GM12801 (cell line): ENCODE data around the gene ASB3.

Experiments
- TF ChIP-seq, protein P1 (sequence below): IDR thresholded peaks from one replicate; pipeline ENCODE4 v1.5.1; 2011; ENCODE audit warnings: control low read depth; ENCODE audit not compliant: insufficient read length; ENCODE audit errors: extremely low read depth

ASB3 gene

DNA sequence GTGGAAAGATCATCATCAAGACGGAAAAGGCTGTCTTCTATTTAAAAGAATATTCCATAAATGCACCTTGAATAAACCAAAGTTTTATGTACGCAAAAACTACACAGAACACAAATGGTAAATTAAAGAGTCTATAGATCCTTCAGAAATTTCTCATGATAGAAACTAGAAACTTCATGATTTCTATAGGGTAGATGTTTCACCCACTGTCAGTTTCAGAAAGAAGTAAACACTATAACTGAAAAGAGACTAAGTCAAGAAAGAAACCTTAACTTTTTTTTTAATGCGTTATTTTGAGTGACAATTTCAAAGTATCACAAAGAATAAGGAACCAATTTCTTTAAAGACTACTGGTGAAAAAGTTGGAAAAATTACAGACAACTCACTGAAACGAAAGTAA is 61.1 kb downstream of the ASB3 start:
- TF ChIP-seq, protein P1, sequence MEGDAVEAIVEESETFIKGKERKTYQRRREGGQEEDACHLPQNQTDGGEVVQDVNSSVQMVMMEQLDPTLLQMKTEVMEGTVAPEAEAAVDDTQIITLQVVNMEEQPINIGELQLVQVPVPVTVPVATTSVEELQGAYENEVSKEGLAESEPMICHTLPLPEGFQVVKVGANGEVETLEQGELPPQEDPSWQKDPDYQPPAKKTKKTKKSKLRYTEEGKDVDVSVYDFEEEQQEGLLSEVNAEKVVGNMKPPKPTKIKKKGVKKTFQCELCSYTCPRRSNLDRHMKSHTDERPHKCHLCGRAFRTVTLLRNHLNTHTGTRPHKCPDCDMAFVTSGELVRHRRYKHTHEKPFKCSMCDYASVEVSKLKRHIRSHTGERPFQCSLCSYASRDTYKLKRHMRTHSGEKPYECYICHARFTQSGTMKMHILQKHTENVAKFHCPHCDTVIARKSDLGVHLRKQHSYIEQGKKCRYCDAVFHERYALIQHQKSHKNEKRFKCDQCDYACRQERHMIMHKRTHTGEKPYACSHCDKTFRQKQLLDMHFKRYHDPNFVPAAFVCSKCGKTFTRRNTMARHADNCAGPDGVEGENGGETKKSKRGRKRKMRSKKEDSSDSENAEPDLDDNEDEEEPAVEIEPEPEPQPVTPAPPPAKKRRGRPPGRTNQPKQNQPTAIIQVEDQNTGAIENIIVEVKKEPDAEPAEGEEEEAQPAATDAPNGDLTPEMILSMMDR = no peak

DNA sequence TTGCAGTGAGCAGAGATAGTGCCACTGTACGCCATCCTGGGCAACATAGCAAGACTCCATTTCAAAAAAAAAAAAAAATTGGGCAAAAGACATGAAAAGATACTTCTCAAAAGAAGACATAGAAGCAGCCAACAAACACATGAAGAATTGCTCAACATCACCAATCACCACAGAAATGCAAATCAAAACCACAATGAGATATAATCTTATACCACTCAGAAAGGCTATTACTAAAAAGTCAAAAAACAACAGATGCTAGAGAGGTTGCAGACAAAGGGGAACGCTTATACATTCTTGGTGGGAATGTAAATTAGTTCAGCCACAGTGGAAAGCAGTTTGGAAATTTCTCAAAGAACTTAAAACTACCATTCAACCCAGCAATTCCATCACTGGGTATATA is 62.2 kb downstream of the ASB3 start:
- TF ChIP-seq, protein P1 = no peak

DNA sequence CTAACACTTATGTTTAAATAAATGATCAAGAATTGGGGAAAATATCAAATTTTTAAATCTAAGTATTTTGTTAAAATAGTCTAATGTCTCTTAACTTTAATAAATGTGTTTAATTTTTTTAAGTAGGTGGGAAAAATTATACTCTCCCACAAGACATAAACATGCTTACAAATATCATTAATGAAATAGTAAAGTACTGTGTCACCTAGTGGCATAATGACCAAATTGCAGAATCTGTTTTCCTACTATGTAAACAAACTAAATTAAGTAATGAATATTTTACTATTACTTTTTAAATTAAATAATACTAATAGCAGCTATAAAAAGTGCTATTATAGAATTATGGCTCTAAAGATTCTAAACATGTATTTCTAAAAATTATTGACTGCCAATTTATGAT is 71.2 kb downstream of the ASB3 start:
- TF ChIP-seq, protein P1 = no peak

DNA sequence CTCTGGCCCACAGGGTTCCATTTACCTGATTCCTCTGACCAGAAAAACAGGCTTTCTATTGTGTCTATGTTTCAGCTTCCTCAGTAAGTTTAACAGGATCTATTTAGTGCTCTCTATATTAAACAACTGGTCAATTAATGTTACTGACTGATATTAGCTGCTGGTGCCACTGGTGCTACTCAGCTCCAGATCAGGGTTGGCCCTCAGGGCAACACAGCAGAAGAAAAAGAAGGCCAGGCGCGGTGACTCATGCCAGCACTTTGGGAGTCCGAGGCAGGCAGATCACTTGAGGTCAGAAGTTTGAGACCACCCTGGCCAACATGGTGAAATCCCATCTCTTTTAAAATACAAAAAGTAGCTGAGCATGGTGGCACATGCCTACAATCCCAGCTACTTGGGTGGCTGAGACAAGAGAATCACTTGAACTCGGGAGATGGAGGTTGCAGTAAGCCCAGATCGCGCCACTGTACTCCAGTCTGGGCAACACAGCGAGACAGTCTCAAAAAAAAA is 75.4 kb downstream of the ASB3 start:
- TF ChIP-seq, protein P1 = no peak

DNA sequence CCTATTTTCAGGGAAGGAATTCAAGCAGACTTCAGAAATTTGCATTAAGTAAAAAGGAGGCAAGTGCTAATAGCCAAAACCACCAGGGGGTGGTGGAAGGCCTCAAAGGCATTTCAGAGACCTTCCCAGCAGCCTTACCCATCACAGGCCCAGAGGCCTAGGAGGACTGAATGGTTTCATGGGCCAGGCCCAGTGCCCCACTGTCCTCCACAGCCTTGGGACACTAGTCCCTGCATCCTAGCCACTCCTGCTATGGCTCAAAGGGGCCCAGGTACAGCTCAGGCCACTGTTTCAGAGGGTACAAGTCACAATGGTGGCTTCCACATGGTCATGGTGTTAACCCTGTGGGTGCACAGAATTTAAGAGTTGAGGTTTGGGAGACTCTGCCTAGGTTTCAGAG is 77.8 kb downstream of the ASB3 start:
- TF ChIP-seq, protein P1 = no peak

DNA sequence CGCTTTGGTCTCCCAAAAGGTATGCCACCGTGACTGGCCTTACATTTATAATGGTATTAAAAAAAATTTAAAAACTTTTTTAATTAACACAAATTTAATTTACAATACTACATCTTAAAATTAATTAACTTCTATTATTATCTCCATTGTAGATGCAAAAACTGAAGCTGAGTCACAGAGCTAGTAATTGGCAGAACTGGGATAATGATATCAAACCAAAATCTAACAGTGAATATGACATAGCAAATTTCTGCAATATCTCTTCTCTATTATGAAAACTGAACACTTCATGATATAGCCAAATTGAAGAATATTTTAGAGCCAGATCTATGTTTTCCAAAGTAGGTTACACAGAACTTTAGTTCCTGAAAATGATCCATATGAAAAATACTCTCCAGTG is 85.5 kb downstream of the ASB3 start:
- TF ChIP-seq, protein P1 = no peak

DNA sequence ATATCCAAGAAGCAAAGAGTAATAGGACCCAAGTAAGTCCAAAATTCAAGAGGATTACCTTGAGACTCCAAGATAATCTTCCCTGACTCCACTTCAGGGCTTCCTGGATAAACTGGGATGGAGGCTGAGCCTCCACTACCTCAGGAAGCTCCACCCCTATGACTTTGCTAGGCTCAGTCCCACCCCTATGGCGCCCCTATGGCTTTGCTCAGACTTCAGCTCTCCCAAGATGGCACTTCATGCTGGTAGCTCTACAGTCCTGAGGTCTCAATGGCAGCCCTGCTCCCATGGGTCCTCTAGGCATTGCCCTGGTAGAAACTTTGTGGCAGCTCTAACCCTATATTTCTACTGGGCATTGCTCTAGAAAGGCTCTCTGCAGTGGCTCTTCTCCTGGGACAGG is 89.1 kb downstream of the ASB3 start:
- TF ChIP-seq, protein P1 = no peak

DNA sequence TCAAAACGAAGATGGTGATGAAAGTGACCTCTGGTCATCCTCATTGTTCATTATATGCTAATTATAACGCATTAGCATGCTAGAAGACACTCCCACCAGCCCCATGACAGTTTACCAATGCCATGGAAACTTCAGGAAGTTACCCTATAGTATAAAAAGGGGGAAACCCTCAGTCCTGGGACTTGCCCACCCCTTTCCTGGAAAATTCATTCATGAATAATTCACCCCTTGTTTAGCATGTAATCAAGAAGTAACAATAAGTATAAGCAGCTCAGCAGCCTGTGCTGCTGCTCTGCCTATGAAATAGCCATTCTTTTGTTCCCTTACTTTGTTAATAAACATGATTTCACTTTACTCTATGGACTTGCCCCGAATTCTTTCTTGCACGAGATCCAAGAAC is 89.7 kb downstream of the ASB3 start:
- TF ChIP-seq, protein P1 = no peak
